ENCODE measurements around the gene PIAS1.

GRCh38 chr15:68201879-68202261 lies 147.8 kb downstream of the PIAS1 start:
- TF ChIP-seq CTCF (IDR thresholded peaks at IDR 0.05 in 2 of 3, conservative IDR thresholded peaks at IDR 0.05 in 1 of 3; ENCODE audit: borderline replicate concordance in 1 of 3, insufficient read depth in 1 of 3, low read depth in 2 of 3, low read length in 2 of 3), result no peak
- no peak for TF ChIP-seq CEBPB (IDR thresholded peaks at IDR 0.05; ENCODE audit: low read depth)

Measured in HCT116 (cell line).